MM.1S (cell line): ENCODE data around the gene LRRC15.

Experiments
- CTCF ChIP-seq: fragments of 300-600 bp; sonication (generic); IDR thresholded peaks from 2 replicates; pipeline ENCODE4 v1.5.1; 2016; ENCODE audit warnings: antibody characterized with exemption, low read length, mixed read lengths
- EZH2 ChIP-seq: fragments of 300-600 bp; sonication (generic); optimal IDR thresholded peaks from 2 replicates; pipeline ENCODE3; 2017; ENCODE audit warnings: low read depth, mild to moderate bottlenecking, antibody characterized with exemption, low read length, mixed read lengths
- EZH2phosphoT487 ChIP-seq: fragments of 300-600 bp; sonication (generic); IDR thresholded peaks from 2 replicates; pipeline ENCODE4 v1.6.1; 2018; ENCODE audit warnings: antibody characterized with exemption, low read length

GRCh38 chr3:194364314-194364651 is 5.3 kb downstream of the LRRC15 start:
- TF ChIP-seq CTCF (no peak), EZH2 (no peak), EZH2phosphoT487 (no peak)
